Vagina (tissue), 2 donors: Measurements from ENCODE around the gene TRIM71. TPM values are rescaled to one million over a fixed set of nuclear protein-coding genes. Genes with fewer than 3 reads are reported as not detected.

ENCODE experiments used
- DNase-seq, 2 donors: peaks; one replicate each; pipeline ENCODE4 v3.0.0-alpha.2; 2017; ENCODE audit errors: extremely low spot score in 2 of 2
- H3K27ac ChIP-seq: fragments of 200-600 bp; sonication (generic); one replicate; pipeline ENCODE4 v1.5.1; 2019
- H3K27me3 ChIP-seq: fragments of 200-600 bp; sonication (generic); one replicate; pipeline ENCODE4 v1.5.1; 2019
- H3K36me3 ChIP-seq, 2 donors: fragments of 200-600 bp; sonication (generic); one replicate each; pipeline ENCODE4 v1.5.1; 2017 to 2019
- H3K4me1 ChIP-seq: fragments of 200-600 bp; sonication (generic); one replicate; pipeline ENCODE4 v1.5.1; 2019
- H3K4me3 ChIP-seq, 2 donors: fragments of 200-600 bp; sonication (generic); 1 replicate in 1 of 2; 2 replicates in 1 of 2; pipeline ENCODE4 v1.5.1; 2016 to 2019
- H3K9me3 ChIP-seq: fragments of 200-600 bp; sonication (generic); one replicate; pipeline ENCODE4 v1.5.1; 2019
- CTCF ChIP-seq, 3 experiments: fragments of 450-650 bp in 2 of 3; fragments of 200-600 bp in 1 of 3; sonication (generic) in 1 of 3; IDR thresholded peaks; one replicate each; pipeline ENCODE4 v1.5.1; 2017 to 2019; ENCODE audit warnings: antibody characterized with exemption in 3 of 3, mild to moderate bottlenecking in 2 of 3, moderate library complexity in 2 of 3
- POLR2A ChIP-seq, 2 donors: fragments of 450-650 bp; IDR thresholded peaks; one replicate each; pipeline ENCODE4 v1.6.1; 2017; ENCODE audit warnings: antibody characterized with exemption in 2 of 2, mild to moderate bottlenecking in 2 of 2, moderate library complexity in 2 of 2
- POLR2AphosphoS5 ChIP-seq, 2 donors: sonication (generic); formaldehyde crosslinking; IDR thresholded peaks; one replicate each; pipeline ENCODE4 v1.9.0; 2017; ENCODE audit warnings: antibody characterized with exemption in 2 of 2, mild to moderate bottlenecking in 2 of 2, low read depth in 1 of 2; ENCODE audit not compliant: insufficient read depth in 1 of 2
- intact Hi-C: fragments of 100-400 bp; cut with DNase I; formaldehyde crosslinking; loops from one replicate; pipeline ENCODE4 v1.15.1; 2023
- total RNA-seq: library from RNA; depleted of rRNA; stranded (reverse); fragments of >200 nt; gene quantifications from one replicate; pipeline ENCODE4 v1.2.3, GENCODE V29; 2016

TRIM71 gene
- not detected for total RNA-seq

- peaks cover 17% of the 10 kb centered on the region for H3K4me1 ChIP-seq
- no peaks in the 10 kb centered on the region for H3K36me3 ChIP-seq
- intact Hi-C loops, result no loop called here
- peaks cover 12% of the 10 kb centered on the region for H3K27me3 ChIP-seq
- H3K9me3 ChIP-seq, result no peaks in the 10 kb centered on the region
- no peak for DNase-seq
- TF ChIP-seq POLR2AphosphoS5 (IDR thresholded peaks at IDR 0.05; ENCODE audit: insufficient read depth in 1 of 2, low read depth in 1 of 2) (no peak), POLR2A (IDR thresholded peaks at IDR 0.05) (no peak), CTCF (IDR thresholded peaks at IDR 0.05) (no peak)
- H3K4me3 ChIP-seq, result peak within 1 kb of the TSS; percentile 35 to 39
- H3K27ac ChIP-seq, result no peak within 1 kb of the TSS
Measured at GRCh38 chr3:32817558-32818228, at the start of gene TRIM71. TRIM71 (plus strand) TSS chr3:32817997; CDS start chr3:32818081, 84 bp downstream.

GRCh38 chr3:32778389-32778788 lies 39.4 kb upstream of the TRIM71 start:
- Histone ChIP-seq H3K36me3 (no peaks in the 10 kb centered on the region), H3K27ac (no peak overlapping the region), H3K9me3 (no peaks in the 10 kb centered on the region), H3K4me3 (no peak overlapping the region), H3K4me1 (peaks cover 5% of the 10 kb centered on the region), H3K27me3 (no peaks in the 10 kb centered on the region)
- intact Hi-C loops, result no loop called here
- TF ChIP-seq POLR2AphosphoS5 (IDR thresholded peaks at IDR 0.05; ENCODE audit: insufficient read depth in 1 of 2, low read depth in 1 of 2), result no peak
- TF ChIP-seq CTCF (IDR thresholded peaks at IDR 0.05), result no peak
- TF ChIP-seq POLR2A (IDR thresholded peaks at IDR 0.05), result no peak
- DNase-seq, result no peak

GRCh38 chr3:32780071-32780734 lies 37.6 kb upstream of the TRIM71 start:
- DNase-seq, result no peak
- intact Hi-C loops, result no loop called here
- H3K27me3 ChIP-seq, result no peaks in the 10 kb centered on the region
- TF ChIP-seq POLR2AphosphoS5 (IDR thresholded peaks at IDR 0.05; ENCODE audit: insufficient read depth in 1 of 2, low read depth in 1 of 2), result no peak
- TF ChIP-seq POLR2A (IDR thresholded peaks at IDR 0.05), result no peak
- no peak for TF ChIP-seq CTCF (IDR thresholded peaks at IDR 0.05)
- peak overlapping the region in 1 of 2 donors; percentile 47 for H3K4me3 ChIP-seq
- peaks cover 5% of the 10 kb centered on the region for H3K4me1 ChIP-seq
- H3K27ac ChIP-seq, result no peak overlapping the region
- no peaks in the 10 kb centered on the region for H3K9me3 ChIP-seq
- H3K36me3 ChIP-seq, result no peaks in the 10 kb centered on the region

- no peak overlapping the region for H3K27ac ChIP-seq
- peak overlapping the region; percentile 47 for H3K4me3 ChIP-seq
- H3K36me3 ChIP-seq, result no peaks in the 10 kb centered on the region
- H3K27me3 ChIP-seq, result no peaks in the 10 kb centered on the region
- H3K9me3 ChIP-seq, result no peaks in the 10 kb centered on the region
- TF ChIP-seq POLR2A (IDR thresholded peaks at IDR 0.05), result no peak
- TF ChIP-seq CTCF (IDR thresholded peaks at IDR 0.05), result no peak
- intact Hi-C loops, result no loop called here
- DNase-seq, result no peak
- H3K4me1 ChIP-seq, result peaks cover 5% of the 10 kb centered on the region
Measured at GRCh38 chr3:32780735-32781210, 37.0 kb upstream of the TRIM71 start.
